ENCODE results near the gene DHH. TPM values are rescaled to one million over a fixed set of nuclear protein-coding genes. Genes with fewer than 3 reads are reported as not detected.

DHH gene
- total and polyA plus RNA-seq, 10 of the 15 experiments (the other 5 are each of a cell fraction or from before 2014, with no cell fraction given): 0.01 TPM; not detected in 9

DNA sequence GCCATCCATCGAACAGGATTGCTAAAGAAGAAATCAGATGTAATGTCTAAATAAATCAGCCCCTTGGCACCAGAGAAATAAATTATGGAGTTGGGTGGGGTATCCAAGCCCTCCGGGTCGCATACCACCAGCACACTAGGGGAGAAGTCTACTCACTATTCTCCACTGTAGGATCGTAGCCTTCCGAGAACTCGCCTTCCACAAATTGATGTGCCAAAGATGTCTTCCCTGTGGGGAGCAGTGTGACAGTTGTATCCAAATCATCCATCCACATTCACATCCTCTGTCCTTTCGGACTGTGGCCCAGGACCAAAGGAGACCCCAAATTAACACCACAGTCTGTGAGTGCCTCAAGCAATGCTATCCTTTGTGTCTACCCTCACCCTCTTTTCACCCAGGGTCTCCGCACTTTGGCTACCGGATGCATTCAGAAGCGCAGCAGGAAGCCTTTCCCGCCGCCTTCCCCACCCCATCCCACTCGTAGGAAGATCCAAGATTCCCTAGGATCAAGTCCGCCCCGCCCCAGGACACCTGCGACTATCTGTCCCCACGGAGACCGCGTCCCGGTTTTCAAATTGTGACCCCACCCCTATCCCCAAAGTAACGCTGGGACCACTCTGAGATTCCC lies 25.6 kb downstream of the DHH start:
- 27% methylated on average over 21 of the region's 21 CpGs for WGBS (ENCODE audit: insufficient coverage, insufficient replicate concordance, low lambda C conversion rate, missing lambda C conversion rate)
- FAIRE-seq (no peak), ATAC-seq (no peak), DNase-seq (ENCODE audit: low read depth, low spot score) (no peak)
- peak overlapping the region; percentile 93 for H3K4me3 ChIP-seq
- no peaks in the 10 kb centered on the region for H4K20me1 ChIP-seq (ENCODE audit: control insufficient read depth, insufficient read depth)
- H3K4me2 ChIP-seq (ENCODE audit: control insufficient read depth, insufficient read depth): peak overlapping the region; percentile 93
- H3K79me2 ChIP-seq (ENCODE audit: control insufficient read depth, insufficient read depth, low read length): peaks cover 9% of the 10 kb centered on the region
- H3K27me3 ChIP-seq (replicated peaks in 1 of 2; ENCODE audit: control insufficient read depth in 2 of 2, insufficient read depth in 2 of 2, low read length in 1 of 2): no peaks in the 10 kb centered on the region
- intact Hi-C loops (cut with micrococcal nuclease; ENCODE audit: unreplicated experiment): no loop called here
- in situ Hi-C loops (cut with MboI): loop anchor here (10.0 kb wide), 1 partner anchor 166 kb away; no protein-coding TSS in a partner anchor
- 0 out of 2 replicates have a peak, but pooled peaks have one; percentile 0 for TF ChIP-seq POLR2AphosphoS2 (IDR thresholded peaks at IDR 0.05; ENCODE audit: low read depth, low read length)
- TF ChIP-seq, protein P1, sequence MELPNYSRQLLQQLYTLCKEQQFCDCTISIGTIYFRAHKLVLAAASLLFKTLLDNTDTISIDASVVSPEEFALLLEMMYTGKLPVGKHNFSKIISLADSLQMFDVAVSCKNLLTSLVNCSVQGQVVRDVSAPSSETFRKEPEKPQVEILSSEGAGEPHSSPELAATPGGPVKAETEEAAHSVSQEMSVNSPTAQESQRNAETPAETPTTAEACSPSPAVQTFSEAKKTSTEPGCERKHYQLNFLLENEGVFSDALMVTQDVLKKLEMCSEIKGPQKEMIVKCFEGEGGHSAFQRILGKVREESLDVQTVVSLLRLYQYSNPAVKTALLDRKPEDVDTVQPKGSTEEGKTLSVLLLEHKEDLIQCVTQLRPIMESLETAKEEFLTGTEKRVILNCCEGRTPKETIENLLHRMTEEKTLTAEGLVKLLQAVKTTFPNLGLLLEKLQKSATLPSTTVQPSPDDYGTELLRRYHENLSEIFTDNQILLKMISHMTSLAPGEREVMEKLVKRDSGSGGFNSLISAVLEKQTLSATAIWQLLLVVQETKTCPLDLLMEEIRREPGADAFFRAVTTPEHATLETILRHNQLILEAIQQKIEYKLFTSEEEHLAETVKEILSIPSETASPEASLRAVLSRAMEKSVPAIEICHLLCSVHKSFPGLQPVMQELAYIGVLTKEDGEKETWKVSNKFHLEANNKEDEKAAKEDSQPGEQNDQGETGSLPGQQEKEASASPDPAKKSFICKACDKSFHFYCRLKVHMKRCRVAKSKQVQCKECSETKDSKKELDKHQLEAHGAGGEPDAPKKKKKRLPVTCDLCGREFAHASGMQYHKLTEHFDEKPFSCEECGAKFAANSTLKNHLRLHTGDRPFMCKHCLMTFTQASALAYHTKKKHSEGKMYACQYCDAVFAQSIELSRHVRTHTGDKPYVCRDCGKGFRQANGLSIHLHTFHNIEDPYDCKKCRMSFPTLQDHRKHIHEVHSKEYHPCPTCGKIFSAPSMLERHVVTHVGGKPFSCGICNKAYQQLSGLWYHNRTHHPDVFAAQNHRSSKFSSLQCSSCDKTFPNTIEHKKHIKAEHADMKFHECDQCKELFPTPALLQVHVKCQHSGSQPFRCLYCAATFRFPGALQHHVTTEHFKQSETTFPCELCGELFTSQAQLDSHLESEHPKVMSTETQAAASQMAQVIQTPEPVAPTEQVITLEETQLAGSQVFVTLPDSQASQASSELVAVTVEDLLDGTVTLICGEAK (IDR thresholded peaks at IDR 0.05; ENCODE audit: borderline replicate concordance): peak; percentile 40; the same call in 1 of the 2 replicates
- TF ChIP-seq BACH1 (IDR thresholded peaks at IDR 0.05; ENCODE audit: borderline replicate concordance): no peak
- TF ChIP-seq ZNF24 (IDR thresholded peaks at IDR 0.05): no peak
- H3K4me1 ChIP-seq (ENCODE audit: control insufficient read depth, insufficient read depth, low read length): peaks cover 4% of the 10 kb centered on the region
- RAD21 ChIA-PET (ENCODE audit: unreplicated experiment): interaction anchor here (1.1 to 2.4 kb wide), 15 partner anchors 9 to 217 kb away, joined by 3 to 14 read pairs (median 4); partner anchors contain the start of genes DDX23, DHH, FKBP11 and TUBA1A
- POLR2A ChIA-PET: interaction anchor here (1.2 to 2.6 kb wide), 5 partner anchors 12 to 69 kb away, joined by 3 to 26 read pairs (median 9); partner anchors contain the start of genes LMBR1L and TUBA1B
- SMC1A ChIA-PET (ENCODE audit: uncharacterized antibody, unreplicated experiment): interaction anchor here (1.1 to 6.7 kb wide), 9 partner anchors 9 to 73 kb away, joined by 3 to 82 read pairs (median 4); partner anchors contain the start of gene TUBA1B
- peak overlapping the region; percentile 62 for H3K27ac ChIP-seq (ENCODE audit: control insufficient read depth, insufficient read depth)
- TSS peak; percentile 74 for BruUV-seq (replicated peaks)
- H3K9ac ChIP-seq (ENCODE audit: control insufficient read depth, insufficient read depth, low read length): peak overlapping the region; percentile 88
- CTCF ChIA-PET: interaction anchor here (0.5 to 12.5 kb wide), 16 partner anchors 9 to 308 kb away, joined by 3 to 254 read pairs (median 6); partner anchors contain the start of gene DHH
- H3K36me3 ChIP-seq (ENCODE audit: control insufficient read depth in 2 of 2, insufficient read depth in 2 of 2, low read length in 1 of 2): no peaks in the 10 kb centered on the region
- no peaks in the 10 kb centered on the region for H3K9me3 ChIP-seq (replicated peaks; ENCODE audit: control insufficient read depth, insufficient read depth, low read length)
- peak overlapping the region; percentile 92 for H2AFZ ChIP-seq (ENCODE audit: control insufficient read depth, low read depth, low read length)
